Karpas-422 (cell line): ENCODE results near the gene CDH8. TPM values are rescaled to one million over a fixed set of nuclear protein-coding genes. Genes with fewer than 3 reads are reported as not detected.

Source experiments
- DNase-seq: peaks from one replicate; pipeline ENCODE4 v3.0.0-alpha.2; 2015
- H2AFZ ChIP-seq: fragments of 200-600 bp; sonication (generic); 2 replicates; pipeline ENCODE4 v1.6.1; 2014; ENCODE audit warnings: antibody characterized with exemption, low read length, mixed read lengths
- H3K27ac ChIP-seq: fragments of 200-600 bp; sonication (generic); 2 replicates; pipeline ENCODE4 v1.5.1; 2014; ENCODE audit warnings: mild to moderate bottlenecking, low read length, moderate library complexity
- H3K27me3 ChIP-seq: fragments of 200-600 bp; sonication (generic); 2 replicates; pipeline ENCODE4 v1.6.1; 2014; ENCODE audit warnings: low read length, mixed read lengths
- H3K36me3 ChIP-seq: fragments of 200-600 bp; sonication (generic); 2 replicates; pipeline ENCODE4 v1.6.1; 2014; ENCODE audit warnings: low read length, mixed read lengths; ENCODE audit not compliant: insufficient read depth
- H3K4me1 ChIP-seq: fragments of 200-600 bp; sonication (generic); 2 replicates; pipeline ENCODE4 v1.6.1; 2014; ENCODE audit warnings: mild to moderate bottlenecking, low read length, mixed read lengths
- H3K4me2 ChIP-seq: fragments of 200-600 bp; sonication (generic); 2 replicates; pipeline ENCODE4 v1.6.1; 2014; ENCODE audit warnings: low read length, low read depth, mild to moderate bottlenecking; ENCODE audit not compliant: poor library complexity, severe bottlenecking
- H3K4me3 ChIP-seq: fragments of 200-600 bp; sonication (generic); 2 replicates; pipeline ENCODE4 v1.5.1; 2014; ENCODE audit warnings: mild to moderate bottlenecking, antibody characterized with exemption, low read length, mixed read lengths
- H3K79me2 ChIP-seq: fragments of 200-600 bp; sonication (generic); 2 replicates; pipeline ENCODE4 v1.6.1; 2014; ENCODE audit warnings: mild to moderate bottlenecking, low read length, mixed read lengths
- H3K9ac ChIP-seq: fragments of 200-600 bp; sonication (generic); 2 replicates; pipeline ENCODE4 v1.6.0; 2014; ENCODE audit warnings: low read length
- H3K9me2 ChIP-seq: fragments of 200-600 bp; sonication (generic), shearing (Covaris generic); replicated peaks from 2 replicates; pipeline ENCODE4 v1.6.0; 2014; ENCODE audit warnings: mild to moderate bottlenecking, low read length, moderate library complexity; ENCODE audit not compliant: insufficient read depth
- H3K9me3 ChIP-seq: fragments of 300-700, 200-600 bp; sonication (generic); 2 replicates; pipeline ENCODE4 v1.6.1; 2014; ENCODE audit warnings: low read length, mixed read lengths
- H4K20me1 ChIP-seq: fragments of 200-600 bp; sonication (generic); 2 replicates; pipeline ENCODE4 v1.6.1; 2014; ENCODE audit warnings: mild to moderate bottlenecking, antibody characterized with exemption, low read length, low read depth; ENCODE audit not compliant: insufficient read depth
- total RNA-seq: library from RNA; depleted of rRNA; stranded (reverse); fragments of >200 nt; shearing (Covaris generic); gene quantifications from 2 replicates; pipeline ENCODE4 v1.2.3, GENCODE V29; 2014; ENCODE audit warnings: low replicate concordance

The CDH8 gene
- total RNA-seq, 1 experiment from 2014 or later: not detected

- Histone ChIP-seq H4K20me1 (no peaks in the 10 kb centered on the region), H3K27ac (no peak overlapping the region), H3K9me3 (peaks cover 18% of the 10 kb centered on the region), H3K36me3 (no peaks in the 10 kb centered on the region), H3K9me2 (no peaks in the 10 kb centered on the region; the same call in 1 of the 2 replicates), H3K79me2 (no peaks in the 10 kb centered on the region), H3K4me1 (no peaks in the 10 kb centered on the region), H3K4me2 (no peak overlapping the region), H2AFZ (no peak overlapping the region), H3K4me3 (no peak overlapping the region), H3K9ac (no peak overlapping the region), H3K27me3 (no peaks in the 10 kb centered on the region)
- DNase-seq: no peak
Measured at GRCh38 chr16:62020681-62021080, 15.6 kb downstream of the CDH8 start.

- Histone ChIP-seq H3K4me1 (no peaks in the 10 kb centered on the region), H4K20me1 (no peaks in the 10 kb centered on the region), H2AFZ (no peak overlapping the region), H3K27me3 (no peaks in the 10 kb centered on the region), H3K9me3 (peaks cover 18% of the 10 kb centered on the region), H3K36me3 (no peaks in the 10 kb centered on the region), H3K79me2 (no peaks in the 10 kb centered on the region), H3K4me3 (no peak overlapping the region), H3K27ac (no peak overlapping the region), H3K9ac (no peak overlapping the region), H3K9me2 (no peaks in the 10 kb centered on the region; the same call in 1 of the 2 replicates), H3K4me2 (no peak overlapping the region)
- DNase-seq: no peak
Measured at GRCh38 chr16:62019851-62020250, 16.4 kb downstream of the CDH8 start.

GRCh38 chr16:62018301-62019060, 17.8 kb downstream of the CDH8 start:
- H3K27me3 ChIP-seq: no peaks in the 10 kb centered on the region
- no peaks in the 10 kb centered on the region for H3K4me1 ChIP-seq
- H3K4me3 ChIP-seq: no peak overlapping the region
- H3K36me3 ChIP-seq: no peaks in the 10 kb centered on the region
- no peak for DNase-seq
- H2AFZ ChIP-seq: no peak overlapping the region
- H3K4me2 ChIP-seq: no peak overlapping the region
- no peak overlapping the region for H3K27ac ChIP-seq
- no peaks in the 10 kb centered on the region for H4K20me1 ChIP-seq
- H3K9ac ChIP-seq: no peak overlapping the region
- peaks cover 14% of the 10 kb centered on the region for H3K9me3 ChIP-seq
- H3K9me2 ChIP-seq: no peaks in the 10 kb centered on the region
- H3K79me2 ChIP-seq: no peaks in the 10 kb centered on the region

DNA sequence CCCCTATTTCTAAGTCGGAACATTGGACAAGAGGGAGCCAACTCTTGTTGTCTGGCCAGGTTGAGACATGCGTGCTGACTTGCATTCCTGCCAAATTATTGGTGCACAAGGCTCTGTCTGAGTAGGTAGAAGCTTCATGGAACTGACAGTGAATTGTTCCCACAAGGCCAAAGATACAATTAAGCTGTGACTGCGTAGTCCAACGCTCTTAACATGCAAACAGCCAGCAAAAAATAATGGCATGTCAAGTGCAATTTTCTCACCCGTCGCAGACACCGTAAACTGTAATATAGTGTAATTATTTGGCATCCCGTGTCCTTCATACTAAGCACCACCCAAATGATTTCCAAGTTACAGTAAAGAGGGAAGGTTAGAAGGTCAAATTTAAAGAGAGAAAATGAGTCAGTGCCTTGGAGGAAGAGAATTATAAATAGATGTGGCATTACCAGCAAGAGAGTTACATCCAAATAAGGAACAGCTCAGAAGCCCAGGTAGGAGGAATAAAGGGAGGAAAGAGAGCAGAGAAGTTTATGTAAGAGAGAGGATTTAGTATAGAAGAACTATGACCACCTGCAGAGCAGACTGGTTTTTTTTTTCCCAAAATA, 21.8 kb downstream of the CDH8 start:
- Histone ChIP-seq H3K9ac (no peak overlapping the region), H3K4me2 (no peak overlapping the region), H3K27me3 (no peaks in the 10 kb centered on the region), H3K36me3 (no peaks in the 10 kb centered on the region), H3K9me3 (peaks cover 13% of the 10 kb centered on the region), H3K9me2 (no peaks in the 10 kb centered on the region), H3K79me2 (no peaks in the 10 kb centered on the region), H3K4me1 (no peaks in the 10 kb centered on the region), H2AFZ (no peak overlapping the region), H3K27ac (no peak overlapping the region), H3K4me3 (no peak overlapping the region), H4K20me1 (no peaks in the 10 kb centered on the region)
- no peak for DNase-seq

GRCh38 chr16:62010186-62010585, 26.1 kb downstream of the CDH8 start:
- Histone ChIP-seq H3K27me3 (no peaks in the 10 kb centered on the region), H3K4me1 (no peaks in the 10 kb centered on the region), H3K4me3 (no peak overlapping the region)

GRCh38 chr16:61998460-61998859, 37.8 kb downstream of the CDH8 start:
- H3K27ac ChIP-seq: no peak overlapping the region
- no peak overlapping the region for H2AFZ ChIP-seq
- no peaks in the 10 kb centered on the region for H4K20me1 ChIP-seq
- H3K79me2 ChIP-seq: no peaks in the 10 kb centered on the region
- no peak for DNase-seq
- no peak overlapping the region for H3K9ac ChIP-seq
- no peaks in the 10 kb centered on the region for H3K36me3 ChIP-seq
- H3K9me2 ChIP-seq: no peaks in the 10 kb centered on the region; the same call in 1 of the 2 replicates
- no peak overlapping the region for H3K4me3 ChIP-seq
- no peak overlapping the region for H3K4me2 ChIP-seq
- H3K4me1 ChIP-seq: no peaks in the 10 kb centered on the region
- H3K27me3 ChIP-seq: no peaks in the 10 kb centered on the region
- no peaks in the 10 kb centered on the region; the same call in 1 of the 2 replicates for H3K9me3 ChIP-seq

More at GRCh38 chr16:62010186-62010585, 26.1 kb downstream of the CDH8 start:
- H3K9ac ChIP-seq: no peak overlapping the region
- H3K36me3 ChIP-seq: no peaks in the 10 kb centered on the region
- H2AFZ ChIP-seq: no peak overlapping the region
- peaks cover 7% of the 10 kb centered on the region; the same call in 1 of the 2 replicates for H3K9me3 ChIP-seq
- no peak for DNase-seq
- H3K27ac ChIP-seq: no peak overlapping the region
- H3K4me2 ChIP-seq: no peak overlapping the region
- H3K9me2 ChIP-seq: no peaks in the 10 kb centered on the region
- no peaks in the 10 kb centered on the region for H3K79me2 ChIP-seq
- no peaks in the 10 kb centered on the region for H4K20me1 ChIP-seq

DNA sequence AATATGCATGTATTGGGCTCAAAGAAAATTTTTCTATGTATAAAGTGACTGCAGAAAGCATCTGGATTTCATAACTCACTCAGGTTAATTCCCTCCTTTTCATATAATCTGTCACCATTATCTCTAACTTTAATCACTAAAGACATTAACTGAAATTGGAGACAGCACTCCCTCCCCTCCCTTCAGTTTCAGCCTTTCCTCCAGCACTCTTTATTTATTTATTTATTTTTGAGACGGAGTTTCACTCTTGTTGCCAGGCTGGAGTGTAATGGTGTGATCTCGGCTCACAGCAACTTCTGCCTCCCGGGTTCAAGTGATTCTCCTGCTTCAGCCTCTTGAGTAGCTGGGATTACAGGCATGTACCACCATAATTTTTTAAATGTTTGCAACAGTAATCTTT, 43.1 kb downstream of the CDH8 start:
- no peak overlapping the region for H3K9ac ChIP-seq
- peaks cover 13% of the 10 kb centered on the region; the same call in 1 of the 2 replicates for H3K9me3 ChIP-seq
- H3K79me2 ChIP-seq: no peaks in the 10 kb centered on the region
- no peak overlapping the region for H2AFZ ChIP-seq
- no peaks in the 10 kb centered on the region for H3K4me1 ChIP-seq
- H3K4me3 ChIP-seq: no peak overlapping the region
- DNase-seq: no peak
- H3K9me2 ChIP-seq: no peaks in the 10 kb centered on the region
- H3K4me2 ChIP-seq: no peak overlapping the region
- H4K20me1 ChIP-seq: no peaks in the 10 kb centered on the region
- H3K27me3 ChIP-seq: no peaks in the 10 kb centered on the region
- no peaks in the 10 kb centered on the region for H3K36me3 ChIP-seq
- H3K27ac ChIP-seq: no peak overlapping the region

GRCh38 chr16:61987474-61988012, 48.7 kb downstream of the CDH8 start:
- no peaks in the 10 kb centered on the region for H3K79me2 ChIP-seq
- H3K9me3 ChIP-seq: peaks cover 20% of the 10 kb centered on the region
- no peaks in the 10 kb centered on the region for H3K4me1 ChIP-seq
- H4K20me1 ChIP-seq: no peaks in the 10 kb centered on the region
- no peak overlapping the region for H3K4me3 ChIP-seq
- no peaks in the 10 kb centered on the region for H3K9me2 ChIP-seq
- no peak overlapping the region for H3K9ac ChIP-seq
- H3K27me3 ChIP-seq: no peaks in the 10 kb centered on the region
- H2AFZ ChIP-seq: no peak overlapping the region
- no peaks in the 10 kb centered on the region for H3K36me3 ChIP-seq
- H3K27ac ChIP-seq: no peak overlapping the region
- no peak overlapping the region for H3K4me2 ChIP-seq
- no peak for DNase-seq
